Astrocyte (in vitro differentiated cells and primary cell): ENCODE results near the gene KCNJ11.

Source experiments
- EZH2 ChIP-seq: IDR thresholded peaks from 2 replicates; pipeline ENCODE4 v1.6.1; 2012; ENCODE audit warnings: mild to moderate bottlenecking, low read length, inconsistent platforms; ENCODE audit not compliant: insufficient read depth
- TF ChIP-seq, protein P1 (sequence below): IDR thresholded peaks from 2 replicates; pipeline ENCODE4 v1.5.1; 2011; ENCODE audit warnings: low read depth, mild to moderate bottlenecking, inconsistent platforms, low read length, moderate library complexity; ENCODE audit not compliant: insufficient read depth

- TF ChIP-seq, protein P1, sequence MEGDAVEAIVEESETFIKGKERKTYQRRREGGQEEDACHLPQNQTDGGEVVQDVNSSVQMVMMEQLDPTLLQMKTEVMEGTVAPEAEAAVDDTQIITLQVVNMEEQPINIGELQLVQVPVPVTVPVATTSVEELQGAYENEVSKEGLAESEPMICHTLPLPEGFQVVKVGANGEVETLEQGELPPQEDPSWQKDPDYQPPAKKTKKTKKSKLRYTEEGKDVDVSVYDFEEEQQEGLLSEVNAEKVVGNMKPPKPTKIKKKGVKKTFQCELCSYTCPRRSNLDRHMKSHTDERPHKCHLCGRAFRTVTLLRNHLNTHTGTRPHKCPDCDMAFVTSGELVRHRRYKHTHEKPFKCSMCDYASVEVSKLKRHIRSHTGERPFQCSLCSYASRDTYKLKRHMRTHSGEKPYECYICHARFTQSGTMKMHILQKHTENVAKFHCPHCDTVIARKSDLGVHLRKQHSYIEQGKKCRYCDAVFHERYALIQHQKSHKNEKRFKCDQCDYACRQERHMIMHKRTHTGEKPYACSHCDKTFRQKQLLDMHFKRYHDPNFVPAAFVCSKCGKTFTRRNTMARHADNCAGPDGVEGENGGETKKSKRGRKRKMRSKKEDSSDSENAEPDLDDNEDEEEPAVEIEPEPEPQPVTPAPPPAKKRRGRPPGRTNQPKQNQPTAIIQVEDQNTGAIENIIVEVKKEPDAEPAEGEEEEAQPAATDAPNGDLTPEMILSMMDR, result no peak
- TF ChIP-seq EZH2, result no peak
Observed at GRCh38 chr11:17428261-17428660, 39.8 kb upstream of the KCNJ11 start.
